HG03060 (cell line): ENCODE data around the gene MINDY4.

Source experiments
- ATAC-seq: cut with Tn5 transposase; IDR thresholded peaks from one replicate; pipeline ENCODE4 v1.9.1; 2021; ENCODE audit warnings: low read depth, moderate number of reproducible peaks; ENCODE audit not compliant: unreplicated experiment

Gene MINDY4

DNA sequence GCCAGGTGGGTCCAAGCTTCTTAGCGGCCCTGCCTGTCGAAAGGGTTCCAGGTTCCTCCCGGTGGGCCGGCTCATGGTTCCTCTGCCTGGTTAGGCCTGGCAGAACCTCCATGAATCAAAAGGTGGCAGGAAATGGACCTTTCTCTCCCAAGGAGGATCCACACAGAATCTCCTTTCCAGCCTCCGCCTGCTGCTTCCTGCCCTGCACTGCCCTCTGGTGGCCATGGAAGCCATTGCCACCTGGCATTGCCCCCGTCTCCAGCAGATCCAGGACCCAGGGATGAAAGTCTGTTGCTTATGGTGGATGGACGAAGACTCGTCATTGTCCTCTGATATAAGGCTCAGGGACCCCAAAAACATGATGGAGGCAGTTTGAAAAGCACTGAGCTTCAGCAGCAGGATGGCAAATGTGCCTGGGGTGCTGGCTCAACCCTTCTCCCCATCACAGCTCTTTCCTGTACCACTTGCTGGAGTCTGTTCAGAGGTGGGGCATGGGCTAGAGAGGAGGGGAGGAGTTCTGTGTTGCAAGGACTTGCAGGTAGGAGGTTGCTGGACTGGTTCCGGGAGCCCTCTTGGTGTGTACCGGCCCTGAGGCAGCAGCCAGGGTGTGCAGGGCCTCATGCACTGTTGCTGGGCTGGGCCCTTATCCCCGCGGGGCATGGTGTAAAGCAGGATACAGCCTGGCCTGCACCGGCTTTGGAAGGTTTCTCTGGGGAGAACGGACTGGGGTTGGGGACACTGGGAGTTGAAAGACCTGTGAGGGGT, 30.6 kb upstream of the MINDY4 start:
- ATAC-seq = no peak

DNA sequence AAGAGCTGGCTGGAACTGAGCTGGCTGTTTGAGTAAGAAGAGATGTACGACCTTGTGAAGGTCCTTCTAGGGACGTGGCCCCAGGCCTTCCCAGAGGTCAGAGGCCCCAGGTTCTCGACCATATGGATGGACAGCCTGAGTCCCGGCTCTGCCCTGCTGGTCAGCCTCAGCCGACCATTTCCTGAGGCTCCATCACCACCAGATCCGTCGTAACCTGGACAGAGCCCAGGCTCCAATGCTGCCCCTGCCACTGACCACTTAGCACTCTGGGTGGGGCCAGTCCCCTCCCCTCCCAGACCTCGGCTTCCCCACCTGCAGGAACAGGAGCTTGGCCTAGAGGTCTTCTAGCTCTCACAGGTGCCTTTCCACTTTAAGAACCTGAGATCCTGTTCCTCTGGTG, 29.9 kb upstream of the MINDY4 start:
- ATAC-seq = no peak

- ATAC-seq = no peak
These were observed 27.7 kb upstream of the MINDY4 start for GRCh38 chr7:30743371-30744074.

GRCh38 chr7:30744075-30744417, 27.2 kb upstream of the MINDY4 start:
- no peak for ATAC-seq

- no peak for ATAC-seq
These were observed 25.8 kb upstream of the MINDY4 start for GRCh38 chr7:30745261-30745941.

DNA sequence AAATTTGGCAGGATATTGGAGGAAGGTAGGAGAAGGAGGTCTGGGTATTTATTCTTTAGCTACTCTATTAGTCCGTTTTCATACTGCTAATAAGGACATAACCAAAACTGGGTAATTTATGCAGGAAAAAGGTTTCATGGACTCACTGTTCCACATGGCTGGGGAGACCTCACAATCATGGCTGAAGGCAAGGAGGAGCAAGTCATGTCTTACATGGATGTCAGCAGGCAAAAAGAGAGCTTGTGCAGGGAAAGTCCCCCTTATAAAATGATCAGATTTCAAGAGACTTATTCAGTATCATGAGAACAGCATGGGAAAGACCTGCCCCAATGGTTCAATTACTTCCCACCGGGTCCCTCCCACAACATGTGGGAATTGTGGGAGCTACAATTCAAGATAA, 21.2 kb upstream of the MINDY4 start:
- ATAC-seq = no peak

GRCh38 chr7:30750683-30751650, 20.2 kb upstream of the MINDY4 start:
- no peak for ATAC-seq

GRCh38 chr7:30751696-30752273, 19.4 kb upstream of the MINDY4 start, which contains the start of gene INMT:
TSS of gene INMT (plus strand) at chr7:30752135. CDS start at chr7:30752151, 16 bp downstream.
- ATAC-seq = no peak

DNA sequence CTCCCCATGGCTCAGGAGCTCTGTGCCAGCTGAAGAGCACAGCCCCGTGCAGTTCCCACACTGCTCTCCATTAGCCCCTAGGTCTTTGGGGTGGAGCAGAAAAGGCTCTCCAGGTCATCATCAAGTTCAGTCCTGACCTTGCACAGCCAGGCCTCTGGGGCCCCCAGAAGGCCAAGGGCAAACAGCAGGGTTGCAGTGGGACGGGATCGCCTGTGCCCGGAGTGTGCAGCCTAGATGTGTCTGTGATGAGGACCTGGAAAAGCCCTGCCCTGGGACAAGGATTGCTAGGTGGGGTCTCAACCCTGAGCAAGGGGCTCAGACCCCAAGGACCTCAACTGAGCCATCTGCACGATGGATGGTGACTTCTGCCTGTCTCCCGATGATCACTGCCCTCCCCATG, 18.7 kb upstream of the MINDY4 start:
- ATAC-seq = no peak

GRCh38 chr7:30752979-30753378, 18.2 kb upstream of the MINDY4 start:
- no peak for ATAC-seq

DNA sequence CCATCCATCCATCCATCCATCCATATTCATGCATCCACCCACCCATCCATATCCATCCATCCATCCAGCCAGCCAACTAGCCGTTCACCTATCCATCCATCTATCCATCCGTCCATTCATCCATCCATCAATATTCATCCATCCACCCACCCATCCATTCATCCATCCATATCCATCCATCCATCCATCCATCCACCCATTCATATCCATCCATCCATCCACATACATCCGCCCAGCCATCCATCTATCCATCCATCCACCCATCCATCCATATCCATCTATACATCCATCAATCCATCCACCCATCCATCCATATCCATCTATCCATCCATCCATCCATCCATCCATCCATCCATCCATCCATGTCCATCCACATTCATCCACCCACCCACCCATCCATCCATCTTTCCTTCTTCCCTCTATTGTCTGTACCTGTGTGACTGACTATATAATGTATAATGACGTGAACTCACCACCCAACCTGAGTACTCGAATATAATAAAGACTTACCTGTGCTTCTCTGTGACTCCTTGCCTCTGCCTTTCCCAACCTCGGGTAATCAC, 16.8 kb upstream of the MINDY4 start:
- no peak for ATAC-seq

DNA sequence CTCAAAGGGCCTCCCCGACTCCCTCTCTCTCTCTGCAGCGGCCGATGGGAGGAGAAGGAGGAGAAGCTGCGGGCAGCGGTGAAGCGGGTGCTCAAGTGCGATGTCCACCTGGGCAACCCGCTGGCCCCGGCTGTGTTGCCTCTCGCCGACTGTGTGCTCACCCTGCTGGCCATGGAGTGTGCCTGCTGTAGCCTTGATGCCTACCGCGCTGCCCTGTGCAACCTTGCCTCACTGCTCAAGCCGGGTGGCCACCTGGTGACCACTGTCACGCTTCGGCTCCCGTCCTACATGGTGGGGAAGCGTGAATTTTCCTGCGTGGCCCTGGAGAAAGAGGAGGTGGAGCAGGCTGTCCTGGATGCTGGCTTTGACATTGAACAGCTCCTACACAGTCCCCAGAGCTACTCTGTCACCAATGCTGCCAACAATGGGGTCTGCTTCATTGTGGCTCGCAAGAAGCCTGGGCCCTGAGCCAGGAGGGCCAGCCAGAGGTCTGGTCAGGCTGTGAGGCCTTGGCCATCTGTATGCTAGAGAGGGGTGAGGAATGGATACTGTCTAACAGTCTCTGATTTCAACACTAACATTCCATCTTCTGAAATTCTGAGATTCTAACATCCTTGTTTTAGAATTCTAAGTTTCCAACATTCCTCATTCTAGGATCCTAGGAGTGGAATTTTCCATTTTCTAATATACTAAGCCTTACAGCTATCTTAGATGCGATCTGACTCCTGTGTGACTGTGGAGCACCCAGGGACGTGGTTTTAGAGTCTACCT, 15.6 kb upstream of the MINDY4 start:
- no peak for ATAC-seq

GRCh38 chr7:30757342-30757692, 13.9 kb upstream of the MINDY4 start:
- no peak for ATAC-seq

GRCh38 chr7:30760514-30761213, 10.6 kb upstream of the MINDY4 start:
- ATAC-seq = no peak

GRCh38 chr7:30761214-30762156, 9.7 kb upstream of the MINDY4 start:
- no peak for ATAC-seq

GRCh38 chr7:30764030-30764975, 6.9 kb upstream of the MINDY4 start:
- ATAC-seq = peak; percentile 80
